HepG2 (cell line): ENCODE data around the gene PAK2. TPM values are rescaled to one million over a fixed set of nuclear protein-coding genes. Genes with fewer than 3 reads are reported as not detected.
A peak's percentile ranks its signal among the peaks of the same experiment; 100 is the strongest.

Experiments
- ASH2L ChIP-seq: fragments of 300-600, 200-600 bp; sonication (generic); IDR thresholded peaks from 2 replicates; pipeline ENCODE4 v1.7.0; 2017; ENCODE audit warnings: low read depth, mild to moderate bottlenecking, moderate library complexity, mixed read lengths, low read length; ENCODE audit not compliant: insufficient read length
- BHLHE40 ChIP-seq: IDR thresholded peaks from 2 replicates; pipeline ENCODE4 v1.6.1; 2011; ENCODE audit warnings: low read length, improper control_type of control experiment
- CBFB ChIP-seq: sonication (generic); formaldehyde crosslinking; IDR thresholded peaks from 2 replicates; pipeline ENCODE4 v1.4.0; 2020; ENCODE audit warnings: missing genetic modification reagents
- CHD4 ChIP-seq: fragments of 200-600 bp; sonication (generic); IDR thresholded peaks from 2 replicates; pipeline ENCODE4 v1.7.0; 2017; ENCODE audit warnings: mild to moderate bottlenecking, low read length, borderline replicate concordance
- DNMT1 ChIP-seq: sonication (generic); formaldehyde crosslinking; IDR thresholded peaks from 2 replicates; pipeline ENCODE4 v1.5.1; 2020; ENCODE audit warnings: mild to moderate bottlenecking, missing genetic modification reagents
- HDAC1 ChIP-seq: sonication (generic); formaldehyde crosslinking; IDR thresholded peaks from 2 replicates; pipeline ENCODE4 v1.5.1; 2020; ENCODE audit warnings: mild to moderate bottlenecking, missing genetic modification reagents
- HHEX ChIP-seq: IDR thresholded peaks from 2 replicates; pipeline ENCODE4 v1.6.1; 2016; ENCODE audit warnings: control low read depth
- HINFP ChIP-seq: sonication (generic); formaldehyde crosslinking; IDR thresholded peaks from 2 replicates; pipeline ENCODE4 v1.4.0; 2020; ENCODE audit warnings: low read depth, mild to moderate bottlenecking, missing genetic modification reagents
- MIER3 ChIP-seq: IDR thresholded peaks from 2 replicates; pipeline ENCODE4 v1.6.1; 2016; ENCODE audit warnings: missing compliant biosample characterization, borderline replicate concordance
- NFE2L1 ChIP-seq: sonication (generic); formaldehyde crosslinking; IDR thresholded peaks from 2 replicates; pipeline ENCODE4 v1.4.0; 2020; ENCODE audit warnings: missing genetic modification reagents, mild to moderate bottlenecking, borderline replicate concordance
- NFKB2 ChIP-seq: sonication (generic); formaldehyde crosslinking; IDR thresholded peaks from 2 replicates; pipeline ENCODE4 v1.4.0; 2020; ENCODE audit warnings: missing genetic modification reagents, borderline replicate concordance
- NRL ChIP-seq: sonication (generic); formaldehyde crosslinking; IDR thresholded peaks from 2 replicates; pipeline ENCODE4 v1.5.0; 2020; ENCODE audit warnings: missing genetic modification reagents, mild to moderate bottlenecking, moderate library complexity, borderline replicate concordance
- ONECUT2 ChIP-seq: sonication (generic); formaldehyde crosslinking; IDR thresholded peaks from 2 replicates; pipeline ENCODE4 v1.4.0; 2020; ENCODE audit warnings: missing genetic modification reagents
- SATB2 ChIP-seq: sonication (generic); formaldehyde crosslinking; IDR thresholded peaks from 2 replicates; pipeline ENCODE4 v1.5.0; 2020; ENCODE audit warnings: missing genetic modification reagents
- SMAD9 ChIP-seq: sonication (generic); formaldehyde crosslinking; IDR thresholded peaks from 2 replicates; pipeline ENCODE4 v1.5.1; 2020; ENCODE audit warnings: mild to moderate bottlenecking, missing genetic modification reagents
- SMYD3 ChIP-seq: sonication (generic); formaldehyde crosslinking; IDR thresholded peaks from 2 replicates; pipeline ENCODE4 v1.8.1; 2023; ENCODE audit warnings: mild to moderate bottlenecking, missing genetic modification reagents
- WIZ ChIP-seq: sonication (generic); formaldehyde crosslinking; IDR thresholded peaks from 2 replicates; pipeline ENCODE4 v1.5.1; 2020; ENCODE audit warnings: mild to moderate bottlenecking, missing genetic modification reagents
- ZBTB21 ChIP-seq: sonication (generic); formaldehyde crosslinking; IDR thresholded peaks from 2 replicates; pipeline ENCODE4 v1.4.0; 2020; ENCODE audit warnings: missing genetic modification reagents
- ZMYM4 ChIP-seq: sonication (generic); formaldehyde crosslinking; IDR thresholded peaks from 2 replicates; pipeline ENCODE4 v1.8.1; 2023; ENCODE audit warnings: mild to moderate bottlenecking, missing genetic modification reagents
- ZNF121 ChIP-seq: sonication (generic); formaldehyde crosslinking; IDR thresholded peaks from 2 replicates; pipeline ENCODE4 v1.5.0; 2020; ENCODE audit warnings: mild to moderate bottlenecking, missing genetic modification reagents
- ZNF234 ChIP-seq: sonication (generic); formaldehyde crosslinking; conservative IDR thresholded peaks from 2 replicates; pipeline ENCODE4 v1.5.1; 2020; ENCODE audit warnings: mild to moderate bottlenecking, missing genetic modification reagents
- ZNF251 ChIP-seq: sonication (generic); formaldehyde crosslinking; IDR thresholded peaks from 2 replicates; pipeline ENCODE4 v1.9.0; 2021; ENCODE audit warnings: mild to moderate bottlenecking, missing genetic modification reagents
- ZNF333 ChIP-seq: sonication (generic); formaldehyde crosslinking; IDR thresholded peaks from 2 replicates; pipeline ENCODE4 v1.4.0; 2020; ENCODE audit warnings: mild to moderate bottlenecking, missing genetic modification reagents, borderline replicate concordance
- ZNF33A ChIP-seq: sonication (generic); formaldehyde crosslinking; IDR thresholded peaks from 2 replicates; pipeline ENCODE4 v1.5.1; 2020; ENCODE audit warnings: missing genetic modification reagents, mild to moderate bottlenecking, moderate library complexity, borderline replicate concordance
- ZNF460 ChIP-seq: sonication (generic); formaldehyde crosslinking; IDR thresholded peaks from 2 replicates; pipeline ENCODE4 v1.5.1; 2020; ENCODE audit warnings: missing genetic modification reagents, mild to moderate bottlenecking, borderline replicate concordance
- ZNF512B ChIP-seq: sonication (generic); formaldehyde crosslinking; IDR thresholded peaks from 2 replicates; pipeline ENCODE4 v1.5.1; 2020; ENCODE audit warnings: missing genetic modification reagents, mild to moderate bottlenecking, borderline replicate concordance
- ZNF607 ChIP-seq: sonication (generic); formaldehyde crosslinking; IDR thresholded peaks from 2 replicates; pipeline ENCODE4 v1.5.1; 2020; ENCODE audit warnings: missing genetic modification reagents, mild to moderate bottlenecking, borderline replicate concordance
- ZNF709 ChIP-seq: sonication (generic); formaldehyde crosslinking; IDR thresholded peaks from 2 replicates; pipeline ENCODE4 v1.5.0; 2020; ENCODE audit warnings: mild to moderate bottlenecking, missing genetic modification reagents
- polyA plus RNA-seq, 8 experiments: library from polyadenylated mRNA; depleted of rRNA in 3 of 8; stranded (reverse) in 7 of 8; unstranded in 1 of 8; fragments of >200 nt; fragmentation: Illumina TruSeq in 4 of 8; extraction: Trizol in 4 of 8; gene quantifications; 2 replicates each; pipeline versions ENCODE4 v1.2.1 to v1.2.3, GENCODE V29; 2011 to 2016; ENCODE audit warnings: low read depth in 4 of 8, missing spikeins in 1 of 8, mixed read lengths in 1 of 8; ENCODE audit not compliant: insufficient read depth in 1 of 8
- total RNA-seq, 5 experiments: library from RNA; depleted of rRNA; stranded (reverse); fragments of >200 nt; fragmentation: Illumina TruSeq; extraction: Trizol; gene quantifications; 2 replicates each; pipeline ENCODE4 v1.2.3, GENCODE V29; 2016; ENCODE audit warnings: low read depth in 1 of 5

Gene PAK2
- total and polyA plus RNA-seq, 2 of the 13 experiments (the other 11 are each of a cell fraction or from before 2014, with no cell fraction given) = 23.0 to 24.7 TPM

- TF ChIP-seq MIER3 (CRISPR knock-in tag) = peak; percentile 67; the same call in 1 of the 2 replicates
- TF ChIP-seq NRL (CRISPR knock-in tag) = no peak
- TF ChIP-seq BHLHE40 = no peak
- TF ChIP-seq ZNF333 (CRISPR knock-in tag) = no peak
- TF ChIP-seq ZMYM4 = peak; percentile 6; the same call in 1 of the 2 replicates
- TF ChIP-seq ZBTB21 (CRISPR knock-in tag) = no peak
- TF ChIP-seq ZNF234 (CRISPR knock-in tag) = 0 out of 2 replicates have a peak, but pooled peaks have one; percentile 56
- 0 out of 2 replicates have a peak, but pooled peaks have one; percentile 50 for TF ChIP-seq HDAC1
- no peak for TF ChIP-seq ZNF512B (CRISPR knock-in tag)
- TF ChIP-seq ZNF607 (CRISPR knock-in tag) = peak; percentile 48; the same call in 1 of the 2 replicates
- no peak for TF ChIP-seq SMYD3
- TF ChIP-seq ZNF709 (CRISPR knock-in tag) = peak; percentile 55; the same call in 1 of the 2 replicates
- no peak for TF ChIP-seq SMAD9 (CRISPR knock-in tag)
- TF ChIP-seq DNMT1 (CRISPR knock-in tag) = no peak
- TF ChIP-seq SATB2 (CRISPR knock-in tag) = no peak
- TF ChIP-seq NFE2L1 (CRISPR knock-in tag) = no peak
- TF ChIP-seq ZNF460 = no peak
- TF ChIP-seq ONECUT2 (CRISPR knock-in tag) = no peak
- no peak for TF ChIP-seq ZNF251 (CRISPR knock-in tag)
- TF ChIP-seq HHEX (CRISPR knock-in tag) = no peak
- TF ChIP-seq ZNF33A = no peak
- TF ChIP-seq ASH2L = peak; percentile 69
- no peak for TF ChIP-seq CHD4
- TF ChIP-seq HINFP (CRISPR knock-in tag) = no peak
- TF ChIP-seq WIZ = no peak
- 0 out of 2 replicates have a peak, but pooled peaks have one; percentile 46 for TF ChIP-seq CBFB
- no peak for TF ChIP-seq NFKB2 (CRISPR knock-in tag)
- TF ChIP-seq ZNF121 (CRISPR knock-in tag) = no peak
These were observed at the start of gene PAK2 (continued) for GRCh38 chr3:196739671-196740480.
